ENCODE results near the gene WFIKKN1. TPM values are rescaled to one million over a fixed set of nuclear protein-coding genes. Genes with fewer than 3 reads are reported as not detected.
A peak's percentile ranks its signal among the peaks of the same experiment; 100 is the strongest.

WFIKKN1 gene
- total RNA-seq, 1 experiment from 2014 or later, result 12.3 TPM

DNA sequence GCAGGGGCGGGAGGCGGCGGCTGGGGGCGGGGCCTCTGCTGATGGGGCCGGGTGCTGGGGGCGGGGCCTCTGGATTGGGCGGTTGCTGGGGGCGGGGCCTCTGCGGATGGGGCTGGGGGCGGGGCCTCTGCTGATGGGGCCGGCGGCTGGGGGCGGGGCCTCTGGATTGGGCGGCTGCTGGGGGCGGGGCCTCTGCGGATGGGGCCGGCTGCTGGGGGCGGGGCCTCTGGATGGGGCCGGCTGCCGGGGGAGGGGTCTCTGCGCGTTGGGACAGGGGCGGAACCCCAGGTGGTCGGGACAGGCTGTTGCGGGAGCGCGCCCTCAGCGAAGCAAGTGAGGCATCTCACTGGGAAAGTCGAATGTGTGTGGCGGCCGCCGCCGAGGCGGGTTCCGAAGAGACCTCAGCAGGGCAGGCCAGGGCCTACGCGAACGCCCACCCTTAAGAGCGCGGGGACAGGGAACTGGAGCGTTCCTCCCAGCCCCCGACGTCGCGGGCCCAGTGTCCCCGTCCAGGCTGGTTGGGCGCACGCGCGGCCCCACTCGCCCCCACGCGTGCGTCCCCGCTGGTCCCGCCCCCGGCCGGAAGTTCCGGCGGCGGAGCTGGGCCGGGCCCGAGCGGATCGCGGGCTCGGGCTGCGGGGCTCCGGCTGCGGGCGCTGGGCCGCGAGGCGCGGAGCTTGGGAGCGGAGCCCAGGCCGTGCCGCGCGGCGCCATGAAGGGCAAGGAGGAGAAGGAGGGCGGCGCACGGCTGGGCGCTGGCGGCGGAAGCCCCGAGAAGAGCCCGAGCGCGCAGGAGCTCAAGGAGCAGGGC is 49.2 kb downstream of the WFIKKN1 start, which contains the start of gene STUB1:
TSS of gene STUB1 (plus strand) at position 597 of the 811 bp plus-strand sequence. CDS start at position 713, 116 bp downstream.
- ChIA-PET CTCF (interaction anchor here (0.9 to 3.1 kb wide), 9 partner anchors 9 to 101 kb away, joined by 3 to 21 read pairs (median 6); partner anchors contain the start of genes METRN and RHOT2), POLR2A (interaction anchor here (0.9 to 1.9 kb wide), 4 partner anchors 10 to 40 kb away, joined by 3 to 5 read pairs (median 4); partner anchors contain the start of gene WDR24)
- peak within 1 kb of the TSS; percentile 85 for H3K27ac Mint-ChIP-seq
- H3K4me1 Mint-ChIP-seq, result peaks cover 27% of the 10 kb centered on the region
- no peaks in the 10 kb centered on the region for H3K9me3 Mint-ChIP-seq
- DNase-seq (ENCODE audit: low spot score) (peak; percentile 97), ATAC-seq (peak; percentile 41)
- H3K27me3 Mint-ChIP-seq (ENCODE audit: low read depth), result no peaks in the 10 kb centered on the region
- peak within 1 kb of the TSS; percentile 76 for H3K4me3 Mint-ChIP-seq
- peaks cover 20% of the 10 kb centered on the region for H3K36me3 Mint-ChIP-seq
- TF ChIP-seq SP1 (CRISPR knock-in tag; conservative IDR thresholded peaks at IDR 0.05) (peak; percentile 54), TP53 (CRISPR knock-in tag; IDR thresholded peaks at IDR 0.05) (peak; percentile 55; the same call in 1 of the 2 replicates), MAX (CRISPR knock-in tag; IDR thresholded peaks at IDR 0.05) (peak; percentile 44; the same call in 1 of the 2 replicates), ZNF532 (CRISPR knock-in tag; IDR thresholded peaks at IDR 0.05; ENCODE audit: borderline replicate concordance) (no peak), FOXP1 (CRISPR knock-in tag; IDR thresholded peaks at IDR 0.05; ENCODE audit: borderline replicate concordance) (peak; percentile 85; the same call in 1 of the 2 replicates), FOXP4 (CRISPR knock-in tag; IDR thresholded peaks at IDR 0.05) (peak; percentile 82), E2F5 (CRISPR knock-in tag; IDR thresholded peaks at IDR 0.05) (0 out of 2 replicates have a peak, but pooled peaks have one; percentile 62), MXD4 (CRISPR knock-in tag; IDR thresholded peaks at IDR 0.05; ENCODE audit: borderline replicate concordance) (no peak), JUN (CRISPR knock-in tag; IDR thresholded peaks at IDR 0.05) (no peak), MYBL2 (CRISPR knock-in tag; IDR thresholded peaks at IDR 0.05) (no peak), KAT7 (CRISPR knock-in tag; IDR thresholded peaks at IDR 0.05; ENCODE audit: borderline replicate concordance) (0 out of 2 replicates have a peak, but pooled peaks have one; percentile 27), ETV6 (CRISPR knock-in tag; IDR thresholded peaks at IDR 0.05) (peak; percentile 75; the same call in 1 of the 2 replicates)

DNA sequence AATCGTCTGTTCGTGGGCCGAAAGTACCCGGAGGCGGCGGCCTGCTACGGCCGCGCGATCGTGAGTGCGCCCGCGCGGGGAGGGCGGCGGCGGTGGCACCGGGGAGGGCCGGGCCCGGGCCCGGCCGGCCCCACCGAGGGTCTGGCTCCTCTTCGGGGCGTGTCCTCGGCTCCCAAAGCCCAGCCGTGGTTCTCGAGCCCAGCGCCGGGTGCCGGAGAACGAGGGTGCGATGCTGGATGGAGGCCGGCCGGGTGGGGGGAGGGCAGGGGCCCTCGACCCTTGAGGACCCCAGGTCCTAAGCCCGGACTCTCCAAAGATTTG is 49.8 kb downstream of the WFIKKN1 start:
- Mint-ChIP-seq H3K9me3 (no peaks in the 10 kb centered on the region), H3K27me3 (ENCODE audit: low read depth) (no peaks in the 10 kb centered on the region), H3K27ac (no peak overlapping the region), H3K4me3 (peak overlapping the region; percentile 76), H3K36me3 (peaks cover 20% of the 10 kb centered on the region), H3K4me1 (peaks cover 24% of the 10 kb centered on the region)
- DNase-seq (ENCODE audit: low spot score), result no peak
- ChIA-PET POLR2A (interaction anchor here (0.9 to 1.9 kb wide), 3 partner anchors 10 to 39 kb away, joined by 3 to 5 read pairs (median 3); partner anchors contain the start of gene WDR24), CTCF (interaction anchor here (0.9 to 3.1 kb wide), 6 partner anchors 8 to 101 kb away, joined by 3 to 21 read pairs (median 5); partner anchors contain the start of gene RHOT2)
- ATAC-seq, result no peak
- TF ChIP-seq TP53 (CRISPR knock-in tag; IDR thresholded peaks at IDR 0.05), result no peak
- TF ChIP-seq, protein P1, sequence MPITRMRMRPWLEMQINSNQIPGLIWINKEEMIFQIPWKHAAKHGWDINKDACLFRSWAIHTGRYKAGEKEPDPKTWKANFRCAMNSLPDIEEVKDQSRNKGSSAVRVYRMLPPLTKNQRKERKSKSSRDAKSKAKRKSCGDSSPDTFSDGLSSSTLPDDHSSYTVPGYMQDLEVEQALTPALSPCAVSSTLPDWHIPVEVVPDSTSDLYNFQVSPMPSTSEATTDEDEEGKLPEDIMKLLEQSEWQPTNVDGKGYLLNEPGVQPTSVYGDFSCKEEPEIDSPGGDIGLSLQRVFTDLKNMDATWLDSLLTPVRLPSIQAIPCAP (CRISPR knock-in tag; IDR thresholded peaks at IDR 0.05), result no peak
- no peak for TF ChIP-seq MYBL2 (CRISPR knock-in tag; IDR thresholded peaks at IDR 0.05)
- TF ChIP-seq, protein P2, sequence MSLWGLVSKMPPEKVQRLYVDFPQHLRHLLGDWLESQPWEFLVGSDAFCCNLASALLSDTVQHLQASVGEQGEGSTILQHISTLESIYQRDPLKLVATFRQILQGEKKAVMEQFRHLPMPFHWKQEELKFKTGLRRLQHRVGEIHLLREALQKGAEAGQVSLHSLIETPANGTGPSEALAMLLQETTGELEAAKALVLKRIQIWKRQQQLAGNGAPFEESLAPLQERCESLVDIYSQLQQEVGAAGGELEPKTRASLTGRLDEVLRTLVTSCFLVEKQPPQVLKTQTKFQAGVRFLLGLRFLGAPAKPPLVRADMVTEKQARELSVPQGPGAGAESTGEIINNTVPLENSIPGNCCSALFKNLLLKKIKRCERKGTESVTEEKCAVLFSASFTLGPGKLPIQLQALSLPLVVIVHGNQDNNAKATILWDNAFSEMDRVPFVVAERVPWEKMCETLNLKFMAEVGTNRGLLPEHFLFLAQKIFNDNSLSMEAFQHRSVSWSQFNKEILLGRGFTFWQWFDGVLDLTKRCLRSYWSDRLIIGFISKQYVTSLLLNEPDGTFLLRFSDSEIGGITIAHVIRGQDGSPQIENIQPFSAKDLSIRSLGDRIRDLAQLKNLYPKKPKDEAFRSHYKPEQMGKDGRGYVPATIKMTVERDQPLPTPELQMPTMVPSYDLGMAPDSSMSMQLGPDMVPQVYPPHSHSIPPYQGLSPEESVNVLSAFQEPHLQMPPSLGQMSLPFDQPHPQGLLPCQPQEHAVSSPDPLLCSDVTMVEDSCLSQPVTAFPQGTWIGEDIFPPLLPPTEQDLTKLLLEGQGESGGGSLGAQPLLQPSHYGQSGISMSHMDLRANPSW (CRISPR knock-in tag; conservative IDR thresholded peaks at IDR 0.05; ENCODE audit: low read depth), result no peak
- TF ChIP-seq FOXP1 (CRISPR knock-in tag; IDR thresholded peaks at IDR 0.05; ENCODE audit: borderline replicate concordance), result no peak
- no peak for TF ChIP-seq RELA (CRISPR knock-in tag; IDR thresholded peaks at IDR 0.05; ENCODE audit: borderline replicate concordance)
- TF ChIP-seq E2F4 (CRISPR knock-in tag; IDR thresholded peaks at IDR 0.05; ENCODE audit: borderline replicate concordance, low read depth), result no peak
- TF ChIP-seq TEAD4 (CRISPR knock-in tag; IDR thresholded peaks at IDR 0.05), result no peak
